Stimulated activated CD8-positive, alpha-beta memory T cell treated with anti-CD3 and anti-CD28 coated beads, Interleukin-7, amount 100 ng/mL, for 48 hours (primary cell): ENCODE data around the gene RIBC2.
"Not testable (repeated sequence)": the region's sequence is repeated elsewhere in the genome, so short reads cannot be mapped to it uniquely, and the experiment has no call there.

Source experiments
- DNase-seq, 2 donors: peaks; one replicate each; pipeline ENCODE4 v3.0.0-alpha.2; 2020; ENCODE audit warnings: low read depth in 1 of 2; ENCODE audit errors: extremely low read depth in 1 of 2

The RIBC2 gene

GRCh38 chr22:45423524-45423923 lies 10.0 kb downstream of the RIBC2 start:
- no peak for DNase-seq

DNA sequence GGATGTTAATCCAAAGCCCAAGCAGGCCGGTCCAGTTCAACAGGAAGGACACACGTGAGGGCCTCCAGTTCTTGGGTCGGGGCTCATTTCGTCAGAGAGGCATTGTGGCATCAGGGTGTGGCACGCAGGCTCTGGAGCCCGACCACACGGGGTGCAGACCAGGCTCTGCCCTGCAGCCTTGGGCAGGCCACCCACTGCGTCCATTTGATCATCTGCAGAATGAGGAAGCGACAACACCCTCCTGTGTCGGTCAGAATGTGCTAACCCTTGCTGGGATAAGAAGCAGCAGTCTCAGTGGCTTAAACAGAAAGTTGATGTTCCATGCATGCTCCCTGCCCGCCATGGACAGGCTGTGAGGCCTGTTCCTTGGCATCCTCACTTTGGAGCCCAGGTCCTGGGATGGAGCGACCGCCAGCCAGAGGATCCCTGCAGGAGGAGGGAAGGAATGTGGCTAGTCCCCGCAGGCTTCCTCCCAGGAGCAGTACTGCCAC lies 10.8 kb downstream of the RIBC2 start:
- no peak for DNase-seq

GRCh38 chr22:45425101-45425500 lies 11.6 kb downstream of the RIBC2 start:
- no peak for DNase-seq

DNA sequence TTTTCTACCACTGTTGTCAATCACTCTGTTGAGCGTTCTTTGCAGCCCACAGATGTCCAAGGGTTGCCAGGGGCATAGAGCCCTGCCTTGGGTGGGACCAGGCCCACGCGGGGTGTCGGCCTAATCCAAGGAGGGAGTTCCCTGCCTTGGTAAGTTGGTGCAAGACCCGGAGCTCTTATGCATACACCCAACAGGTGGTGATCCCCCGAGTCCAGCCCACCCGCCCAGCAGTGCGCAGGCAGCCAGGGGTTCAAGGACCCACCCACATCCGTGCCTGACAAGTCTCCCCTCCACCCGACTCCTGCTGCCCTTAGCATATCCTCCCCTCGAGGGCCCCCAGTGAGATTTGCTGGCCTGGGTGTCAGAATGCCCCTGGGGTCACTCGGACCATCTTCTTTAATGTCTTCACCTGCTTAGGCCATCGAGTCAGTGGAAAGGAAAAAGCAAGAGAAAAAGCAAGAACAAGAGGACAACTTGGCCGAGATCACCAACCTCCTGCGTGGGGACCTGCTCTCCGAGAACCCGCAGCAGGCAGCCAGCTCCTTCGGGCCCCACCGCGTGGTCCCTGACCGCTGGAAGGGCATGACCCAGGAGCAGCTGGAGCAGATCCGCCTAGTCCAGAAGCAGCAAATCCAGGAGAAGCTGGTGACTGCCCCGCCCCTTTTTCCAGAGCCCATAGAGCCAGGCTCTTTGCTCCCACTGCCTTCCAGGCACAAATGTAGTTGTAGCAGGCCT lies 12.2 kb downstream of the RIBC2 start:
- DNase-seq, result no peak

- DNase-seq, result no peak
Observed at GRCh38 chr22:45426387-45426786, 12.9 kb downstream of the RIBC2 start.

DNA sequence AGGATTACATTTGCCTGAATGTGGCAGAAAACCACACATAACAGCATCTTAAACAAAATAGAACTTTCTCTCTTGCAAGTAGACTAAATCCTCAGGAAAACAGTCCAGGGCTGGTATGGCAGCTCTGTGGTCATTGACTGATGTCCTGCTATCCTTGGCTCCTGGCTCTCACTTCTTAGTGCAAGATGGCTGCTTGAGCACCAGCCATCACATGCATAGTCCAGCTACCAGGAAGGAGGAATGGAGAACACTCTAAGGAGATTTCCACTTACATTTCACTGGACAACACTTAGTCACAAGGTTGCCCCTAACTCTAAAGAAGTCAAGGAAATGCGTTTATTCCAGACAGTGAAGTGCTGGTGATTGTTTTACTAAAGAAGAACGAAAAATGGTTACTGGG lies 13.6 kb downstream of the RIBC2 start:
- no peak for DNase-seq

DNA sequence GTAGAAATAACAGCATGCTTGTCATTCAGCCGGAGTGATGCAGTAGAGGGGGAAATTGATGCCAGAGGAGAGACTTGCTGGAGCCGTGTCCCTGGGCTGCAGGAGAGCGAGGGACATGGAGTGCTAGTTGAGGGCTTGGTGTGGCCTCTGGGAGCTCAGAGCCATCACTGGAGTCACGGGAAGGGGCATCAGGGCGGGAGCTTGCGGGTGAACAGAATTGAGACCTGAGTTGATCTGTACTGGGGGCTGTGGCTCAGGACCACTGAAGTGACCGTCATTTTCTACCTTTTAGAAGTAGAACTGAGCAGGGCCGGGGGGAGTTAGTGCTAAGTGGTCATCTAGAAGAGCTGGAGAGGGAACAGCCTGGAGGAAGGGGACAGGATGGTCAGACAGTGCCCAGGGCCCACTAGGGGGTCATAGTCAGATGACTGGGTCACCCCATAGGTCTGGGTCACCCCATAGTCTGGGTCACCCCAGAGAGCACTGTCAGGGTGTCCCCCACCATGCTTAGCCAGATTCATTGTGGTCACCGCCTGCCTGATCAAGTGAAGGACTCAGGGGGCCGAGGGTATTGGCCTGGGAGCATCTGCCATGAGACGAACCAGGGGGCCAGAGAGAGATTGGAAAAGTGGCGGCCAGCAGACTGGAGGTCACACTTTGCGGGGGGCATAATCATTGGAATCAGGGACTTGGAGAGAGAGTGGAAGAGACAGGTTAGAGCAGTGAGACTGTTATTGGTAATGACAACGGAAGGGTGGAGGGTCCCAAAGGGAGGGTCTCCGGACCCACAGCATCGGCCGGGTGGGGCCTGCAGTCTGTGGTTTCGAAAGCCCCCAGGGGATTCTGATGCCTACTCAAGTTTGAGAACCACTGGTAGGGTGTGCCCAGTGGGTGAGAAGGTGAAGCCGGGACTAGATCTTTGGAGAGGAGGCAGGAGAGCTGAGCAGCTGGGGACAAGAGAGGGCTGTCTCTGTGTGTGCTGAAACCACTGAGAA lies 15.2 kb downstream of the RIBC2 start:
- DNase-seq, result no peak

- no peak for DNase-seq
Observed at GRCh38 chr22:45429424-45429823, 15.9 kb downstream of the RIBC2 start.

GRCh38 chr22:45429981-45430775 lies 16.7 kb downstream of the RIBC2 start:
- DNase-seq, result no peak

DNA sequence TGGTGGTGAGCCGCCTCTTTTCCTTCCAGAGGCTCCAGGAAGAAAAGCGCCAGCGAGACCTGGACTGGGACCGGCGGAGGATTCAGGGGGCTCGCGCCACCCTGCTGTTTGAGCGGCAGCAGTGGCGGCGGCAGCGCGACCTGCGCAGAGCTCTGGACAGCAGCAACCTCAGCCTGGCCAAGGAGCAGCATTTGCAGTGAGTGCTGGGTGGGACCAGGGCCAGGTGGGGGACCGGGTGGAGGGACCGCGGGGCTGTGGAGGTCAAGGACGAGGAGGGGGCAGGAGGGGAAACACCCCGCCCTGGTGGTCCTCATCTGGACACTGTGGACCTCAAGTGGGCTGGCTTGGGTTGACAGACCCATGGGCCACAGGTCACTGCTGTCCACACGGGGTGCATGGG lies 17.4 kb downstream of the RIBC2 start:
- DNase-seq, result no peak

GRCh38 chr22:45434981-45435380 lies 21.5 kb downstream of the RIBC2 start:
- DNase-seq, result no peak

DNA sequence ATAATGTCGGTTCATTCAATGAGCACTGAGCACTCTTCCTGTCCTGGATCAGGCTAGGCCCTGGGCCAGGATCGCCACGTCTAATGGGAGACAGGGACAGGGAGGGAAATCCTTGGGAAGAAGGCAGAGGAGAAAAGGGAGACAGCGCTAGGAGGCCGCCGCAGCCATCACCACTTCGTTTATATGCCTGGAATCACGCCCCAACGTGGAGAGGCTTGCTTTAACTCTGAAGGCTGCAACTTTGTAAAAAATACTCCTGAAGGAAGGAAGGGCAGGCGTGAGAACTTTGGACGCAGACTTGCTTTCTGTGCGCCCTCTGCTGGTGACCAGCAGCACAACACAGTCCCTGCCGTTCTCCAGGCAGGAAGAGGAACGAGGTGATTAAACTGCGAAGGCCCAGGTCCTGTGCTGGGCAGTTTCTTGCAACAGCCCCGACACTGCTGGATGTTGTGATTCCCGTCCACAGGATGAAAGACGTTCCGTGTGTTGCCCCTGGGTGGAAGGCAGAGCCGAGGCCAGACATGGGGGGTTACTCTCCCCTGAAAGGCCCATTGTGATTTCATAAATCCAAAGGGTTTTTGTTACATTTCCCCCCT lies 22.1 kb downstream of the RIBC2 start:
- DNase-seq, result peak; percentile 47 to 61

- DNase-seq, result not testable (repeated sequence)
Observed at GRCh38 chr22:45436871-45437517, 23.5 kb downstream of the RIBC2 start.

GRCh38 chr22:45438336-45438735 lies 24.8 kb downstream of the RIBC2 start:
- no peak for DNase-seq

DNA sequence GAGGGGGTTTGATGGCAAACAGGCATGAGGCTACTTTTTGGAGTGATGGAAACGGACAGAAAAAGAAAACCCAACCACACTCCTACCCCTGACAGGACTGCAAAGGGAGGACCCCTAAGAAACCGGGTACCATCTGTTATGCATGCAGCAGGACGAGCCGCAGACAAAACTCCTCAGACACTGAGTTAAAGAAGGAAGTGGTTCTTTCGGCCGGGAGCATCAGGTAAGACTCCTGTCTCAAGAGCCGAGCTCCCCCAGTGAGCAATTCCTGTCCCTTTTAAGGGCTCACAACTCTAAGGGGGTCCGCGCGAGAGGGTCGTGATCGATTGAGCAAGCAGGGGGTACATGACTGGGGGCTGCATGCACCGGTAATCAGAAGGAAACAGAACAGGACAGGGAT lies 27.2 kb downstream of the RIBC2 start:
- not testable (repeated sequence) for DNase-seq

DNA sequence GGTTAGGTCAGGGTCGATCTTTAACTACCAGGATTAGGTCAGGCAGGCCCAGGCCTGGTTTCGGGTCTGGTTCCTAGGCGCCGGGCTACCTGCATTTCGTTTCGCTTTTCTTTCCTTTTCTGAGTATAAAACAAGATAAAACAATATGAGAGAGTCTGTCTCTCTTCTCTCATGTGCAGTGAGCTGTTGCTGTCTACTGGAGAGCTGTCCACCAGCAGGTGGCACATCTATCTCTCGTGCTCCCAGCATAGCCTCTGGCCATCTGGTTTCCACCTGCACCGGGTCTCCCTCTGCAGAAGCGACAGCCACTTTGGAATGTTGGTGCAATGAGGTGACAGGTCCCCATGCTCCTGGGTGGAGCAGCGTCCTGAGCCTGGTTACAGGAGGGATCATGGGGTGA lies 27.6 kb downstream of the RIBC2 start:
- DNase-seq, result peak in 1 of 2 donors; percentile 1

DNA sequence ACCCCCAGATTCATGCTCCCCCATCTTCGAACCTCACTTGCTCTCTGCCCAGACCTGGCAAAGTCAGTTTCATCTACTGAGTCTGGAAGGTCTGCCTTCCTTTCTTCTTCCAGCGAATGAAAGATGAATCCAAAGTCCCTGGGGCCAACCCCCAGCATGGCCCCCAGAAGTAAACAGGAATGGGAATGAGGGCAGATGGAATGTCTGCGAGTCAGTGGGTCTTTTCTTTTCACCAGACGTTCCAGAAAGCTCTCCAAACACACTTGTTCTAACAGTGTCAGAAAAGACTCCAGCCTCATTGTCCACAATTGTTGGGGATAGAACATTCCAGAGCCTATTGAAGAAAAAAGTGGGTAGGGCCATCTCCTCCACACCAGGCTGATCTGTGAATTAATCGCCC lies 28.6 kb downstream of the RIBC2 start:
- no peak for DNase-seq

- no peak for DNase-seq
Observed at GRCh38 chr22:45444168-45444567, 30.7 kb downstream of the RIBC2 start.

DNA sequence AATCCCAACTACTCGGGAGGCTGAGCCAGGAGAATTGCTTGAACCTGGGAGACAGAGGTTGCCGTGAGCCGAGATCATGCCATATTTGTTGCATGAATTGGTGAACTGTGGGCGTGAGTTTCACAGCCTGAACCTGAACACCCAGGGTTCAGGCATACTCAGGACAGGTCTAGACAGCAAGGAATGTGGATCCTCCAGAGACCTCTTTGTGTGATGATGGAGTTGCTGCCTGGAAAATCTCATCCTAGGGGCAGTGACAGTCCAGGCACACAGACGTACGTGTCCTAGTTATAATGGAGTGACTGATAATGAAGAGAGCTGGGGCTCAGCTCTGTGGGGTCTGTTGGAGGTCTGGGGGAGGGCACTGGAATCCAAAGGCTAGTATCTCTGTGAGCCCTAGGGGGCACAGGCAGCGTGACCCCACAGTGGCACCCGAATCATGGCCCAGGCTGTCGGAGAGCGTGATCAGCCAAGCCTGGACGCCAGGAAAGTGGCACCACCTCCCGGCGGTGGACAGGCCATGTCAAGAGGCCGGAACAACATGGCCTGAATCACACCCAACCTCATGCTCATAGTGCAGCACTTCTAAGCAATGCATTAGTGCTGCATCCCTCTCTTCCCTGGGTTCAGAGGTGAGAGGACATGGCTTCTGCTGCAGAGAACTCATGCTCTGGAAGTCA lies 31.7 kb downstream of the RIBC2 start:
- no peak for DNase-seq
